ENCODE data around the gene NAA11.

The NAA11 gene

DNA sequence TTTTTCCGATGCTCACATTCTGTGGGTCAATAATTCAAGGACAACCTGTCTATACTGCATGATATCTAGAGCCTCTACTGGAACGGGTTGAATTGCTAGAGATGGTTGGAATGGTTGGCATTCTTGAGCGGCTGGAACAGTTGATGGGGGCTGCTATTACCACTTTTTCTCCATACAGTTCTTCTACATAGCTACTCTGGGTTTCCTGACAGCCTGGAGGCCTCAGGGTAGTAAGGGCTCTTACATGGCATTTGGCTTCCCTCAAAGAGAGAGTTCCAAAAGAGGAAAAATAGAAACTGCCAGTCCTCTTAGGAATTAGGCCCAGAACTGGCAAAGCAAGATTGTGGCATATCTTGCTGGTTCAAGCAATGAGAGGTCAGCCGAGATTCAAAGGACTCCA is 53.1 kb downstream of the NAA11 start:
- Histone ChIP-seq H3K4me1 (ENCODE audit: control insufficient read depth, insufficient read depth, low read length) (no peaks in the 10 kb centered on the region), H3K4me3 (ENCODE audit: low read depth, low read length) (no peak overlapping the region), H3K36me3 (ENCODE audit: control insufficient read depth in 2 of 2, insufficient read depth in 1 of 2, low read length in 2 of 2) (no peaks in the 10 kb centered on the region), H3K27ac (ENCODE audit: extremely low read depth, low read depth, low read length) (no peak overlapping the region), H3K9me3 (ENCODE audit: control insufficient read depth, insufficient read depth, low read depth, low read length) (no peaks in the 10 kb centered on the region)
- POLR2A ChIA-PET: no interaction called here
- TF ChIP-seq, protein P1, sequence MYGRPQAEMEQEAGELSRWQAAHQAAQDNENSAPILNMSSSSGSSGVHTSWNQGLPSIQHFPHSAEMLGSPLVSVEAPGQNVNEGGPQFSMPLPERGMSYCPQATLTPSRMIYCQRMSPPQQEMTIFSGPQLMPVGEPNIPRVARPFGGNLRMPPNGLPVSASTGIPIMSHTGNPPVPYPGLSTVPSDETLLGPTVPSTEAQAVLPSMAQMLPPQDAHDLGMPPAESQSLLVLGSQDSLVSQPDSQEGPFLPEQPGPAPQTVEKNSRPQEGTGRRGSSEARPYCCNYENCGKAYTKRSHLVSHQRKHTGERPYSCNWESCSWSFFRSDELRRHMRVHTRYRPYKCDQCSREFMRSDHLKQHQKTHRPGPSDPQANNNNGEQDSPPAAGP (tag by site-specific recombination; IDR thresholded peaks at IDR 0.05): no peak
- TF ChIP-seq ZBTB20 (tag by site-specific recombination; IDR thresholded peaks at IDR 0.05) (no peak), ZNF37A (tag by site-specific recombination; IDR thresholded peaks at IDR 0.05) (no peak), ZNF76 (tag by site-specific recombination; IDR thresholded peaks at IDR 0.05; ENCODE audit: borderline replicate concordance, low read depth) (no peak)
- TF ChIP-seq, protein P2, sequence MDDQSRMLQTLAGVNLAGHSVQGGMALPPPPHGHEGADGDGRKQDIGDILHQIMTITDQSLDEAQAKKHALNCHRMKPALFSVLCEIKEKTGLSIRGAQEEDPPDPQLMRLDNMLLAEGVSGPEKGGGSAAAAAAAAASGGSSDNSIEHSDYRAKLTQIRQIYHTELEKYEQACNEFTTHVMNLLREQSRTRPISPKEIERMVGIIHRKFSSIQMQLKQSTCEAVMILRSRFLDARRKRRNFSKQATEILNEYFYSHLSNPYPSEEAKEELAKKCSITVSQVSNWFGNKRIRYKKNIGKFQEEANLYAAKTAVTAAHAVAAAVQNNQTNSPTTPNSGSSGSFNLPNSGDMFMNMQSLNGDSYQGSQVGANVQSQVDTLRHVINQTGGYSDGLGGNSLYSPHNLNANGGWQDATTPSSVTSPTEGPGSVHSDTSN (CRISPR knock-in tag; IDR thresholded peaks at IDR 0.05): no peak
- CTCF ChIA-PET: no interaction called here

DNA sequence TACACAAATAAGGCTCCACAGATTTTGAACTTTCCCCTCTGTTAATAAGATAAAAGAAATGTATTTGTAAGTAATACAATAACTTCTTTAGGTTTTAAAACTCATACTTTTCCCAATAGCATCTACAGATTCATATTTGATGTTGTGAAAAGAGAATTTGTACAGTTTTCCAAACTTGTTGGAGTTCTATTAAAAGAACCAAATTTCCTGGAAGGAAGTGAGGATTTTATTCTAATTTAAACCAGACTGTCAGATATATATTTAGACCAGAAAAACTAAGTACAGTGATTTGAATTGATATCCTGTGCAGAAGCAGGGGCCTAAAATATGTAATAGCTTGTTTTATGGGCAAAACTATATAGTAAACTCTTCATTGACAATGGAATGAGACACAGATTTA is 53.7 kb downstream of the NAA11 start:
- Histone ChIP-seq H3K4me3 (ENCODE audit: low read depth, low read length) (no peak overlapping the region), H3K27ac (ENCODE audit: extremely low read depth, low read depth, low read length) (no peak overlapping the region), H3K4me1 (ENCODE audit: control insufficient read depth, insufficient read depth, low read length) (no peaks in the 10 kb centered on the region), H3K9me3 (ENCODE audit: control insufficient read depth, insufficient read depth, low read depth, low read length) (no peaks in the 10 kb centered on the region), H3K36me3 (ENCODE audit: control insufficient read depth in 2 of 2, insufficient read depth in 1 of 2, low read length in 2 of 2) (no peaks in the 10 kb centered on the region)
- TF ChIP-seq ZNF501 (tag by site-specific recombination; IDR thresholded peaks at IDR 0.05) (no peak), OVOL3 (tag by site-specific recombination; IDR thresholded peaks at IDR 0.05) (no peak), ZNF610 (tag by site-specific recombination; IDR thresholded peaks at IDR 0.05; ENCODE audit: borderline replicate concordance) (no peak), ZNF510 (tag by site-specific recombination; IDR thresholded peaks at IDR 0.05; ENCODE audit: insufficient replicate concordance) (no peak), ZNF214 (tag by site-specific recombination; IDR thresholded peaks at IDR 0.05; ENCODE audit: borderline replicate concordance) (no peak), ZNF654 (tag by site-specific recombination; IDR thresholded peaks at IDR 0.05; ENCODE audit: low read depth) (no peak), ZSCAN23 (tag by site-specific recombination; IDR thresholded peaks at IDR 0.05) (no peak), ZNF623 (tag by site-specific recombination; IDR thresholded peaks at IDR 0.05) (no peak), ZBTB8A (tag by site-specific recombination; IDR thresholded peaks at IDR 0.05) (no peak), ZNF24 (tag by site-specific recombination; IDR thresholded peaks at IDR 0.05) (no peak)
- TF ChIP-seq, protein P3, sequence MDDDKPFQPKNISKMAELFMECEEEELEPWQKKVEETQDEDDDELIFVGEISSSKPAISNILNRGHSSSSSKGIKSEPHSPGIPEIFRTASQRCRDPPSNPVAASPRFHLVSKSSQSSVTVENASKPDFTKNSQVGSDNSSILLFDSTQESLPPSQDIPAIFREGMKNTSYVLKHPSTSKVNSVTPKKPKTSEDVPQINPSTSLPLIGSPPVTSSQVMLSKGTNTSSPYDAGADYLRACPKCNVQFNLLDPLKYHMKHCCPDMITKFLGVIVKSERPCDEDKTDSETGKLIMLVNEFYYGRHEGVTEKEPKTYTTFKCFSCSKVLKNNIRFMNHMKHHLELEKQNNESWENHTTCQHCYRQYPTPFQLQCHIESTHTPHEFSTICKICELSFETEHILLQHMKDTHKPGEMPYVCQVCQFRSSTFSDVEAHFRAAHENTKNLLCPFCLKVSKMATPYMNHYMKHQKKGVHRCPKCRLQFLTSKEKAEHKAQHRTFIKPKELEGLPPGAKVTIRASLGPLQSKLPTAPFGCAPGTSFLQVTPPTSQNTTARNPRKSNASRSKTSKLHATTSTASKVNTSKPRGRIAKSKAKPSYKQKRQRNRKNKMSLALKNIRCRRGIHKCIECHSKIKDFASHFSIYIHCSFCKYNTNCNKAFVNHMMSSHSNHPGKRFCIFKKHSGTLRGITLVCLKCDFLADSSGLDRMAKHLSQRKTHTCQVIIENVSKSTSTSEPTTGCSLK (tag by site-specific recombination; IDR thresholded peaks at IDR 0.05): no peak
- TF ChIP-seq, protein P4, sequence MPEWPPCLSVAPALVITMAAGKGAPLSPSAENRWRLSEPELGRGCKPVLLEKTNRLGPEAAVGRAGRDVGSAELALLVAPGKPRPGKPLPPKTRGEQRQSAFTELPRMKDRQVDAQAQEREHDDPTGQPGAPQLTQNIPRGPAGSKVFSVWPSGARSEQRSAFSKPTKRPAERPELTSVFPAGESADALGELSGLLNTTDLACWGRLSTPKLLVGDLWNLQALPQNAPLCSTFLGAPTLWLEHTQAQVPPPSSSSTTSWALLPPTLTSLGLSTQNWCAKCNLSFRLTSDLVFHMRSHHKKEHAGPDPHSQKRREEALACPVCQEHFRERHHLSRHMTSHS (tag by site-specific recombination; IDR thresholded peaks at IDR 0.05): no peak
- TF ChIP-seq, protein P5, sequence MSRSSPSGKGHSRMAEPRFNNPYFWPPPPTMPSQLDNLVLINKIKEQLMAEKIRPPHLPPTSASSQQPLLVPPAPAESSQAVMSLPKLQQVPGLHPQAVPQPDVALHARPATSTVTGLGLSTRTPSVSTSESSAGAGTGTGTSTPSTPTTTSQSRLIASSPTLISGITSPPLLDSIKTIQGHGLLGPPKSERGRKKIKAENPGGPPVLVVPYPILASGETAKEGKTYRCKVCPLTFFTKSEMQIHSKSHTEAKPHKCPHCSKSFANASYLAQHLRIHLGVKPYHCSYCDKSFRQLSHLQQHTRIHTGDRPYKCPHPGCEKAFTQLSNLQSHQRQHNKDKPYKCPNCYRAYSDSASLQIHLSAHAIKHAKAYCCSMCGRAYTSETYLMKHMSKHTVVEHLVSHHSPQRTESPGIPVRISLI (tag by site-specific recombination; IDR thresholded peaks at IDR 0.05): no peak
- TF ChIP-seq, protein P6, sequence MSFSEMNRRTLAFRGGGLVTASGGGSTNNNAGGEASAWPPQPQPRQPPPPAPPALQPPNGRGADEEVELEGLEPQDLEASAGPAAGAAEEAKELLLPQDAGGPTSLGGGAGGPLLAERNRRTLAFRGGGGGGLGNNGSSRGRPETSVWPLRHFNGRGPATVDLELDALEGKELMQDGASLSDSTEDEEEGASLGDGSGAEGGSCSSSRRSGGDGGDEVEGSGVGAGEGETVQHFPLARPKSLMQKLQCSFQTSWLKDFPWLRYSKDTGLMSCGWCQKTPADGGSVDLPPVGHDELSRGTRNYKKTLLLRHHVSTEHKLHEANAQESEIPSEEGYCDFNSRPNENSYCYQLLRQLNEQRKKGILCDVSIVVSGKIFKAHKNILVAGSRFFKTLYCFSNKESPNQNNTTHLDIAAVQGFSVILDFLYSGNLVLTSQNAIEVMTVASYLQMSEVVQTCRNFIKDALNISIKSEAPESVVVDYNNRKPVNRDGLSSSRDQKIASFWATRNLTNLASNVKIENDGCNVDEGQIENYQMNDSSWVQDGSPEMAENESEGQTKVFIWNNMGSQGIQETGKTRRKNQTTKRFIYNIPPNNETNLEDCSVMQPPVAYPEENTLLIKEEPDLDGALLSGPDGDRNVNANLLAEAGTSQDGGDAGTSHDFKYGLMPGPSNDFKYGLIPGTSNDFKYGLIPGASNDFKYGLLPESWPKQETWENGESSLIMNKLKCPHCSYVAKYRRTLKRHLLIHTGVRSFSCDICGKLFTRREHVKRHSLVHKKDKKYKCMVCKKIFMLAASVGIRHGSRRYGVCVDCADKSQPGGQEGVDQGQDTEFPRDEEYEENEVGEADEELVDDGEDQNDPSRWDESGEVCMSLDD (tag by site-specific recombination; IDR thresholded peaks at IDR 0.05): no peak
- CTCF ChIA-PET: no interaction called here
- POLR2A ChIA-PET: no interaction called here
